Upper lobe of right lung (tissue), 1 donor: ENCODE results near the gene ATP2B3. TPM values are rescaled to one million over a fixed set of nuclear protein-coding genes. Genes with fewer than 3 reads are reported as not detected.

ENCODE experiments used
- ATAC-seq: fragments of 200-7000 bp; cut with Tn5 transposase; one replicate; pipeline ENCODE4 v1.9.1; 2020; ENCODE audit warnings: mild to moderate bottlenecking, moderate library complexity
- DNase-seq: peaks from one replicate; pipeline ENCODE4 v3.0.0-alpha.2; 2020
- H3K27ac ChIP-seq: fragments of 200-600 bp; one replicate; pipeline ENCODE4 v1.8.0; 2022
- H3K27me3 ChIP-seq: fragments of 200-600 bp; one replicate; pipeline ENCODE4 v1.8.0; 2022; ENCODE audit warnings: mild to moderate bottlenecking
- H3K36me3 ChIP-seq: fragments of 200-600 bp; one replicate; pipeline ENCODE4 v1.8.0; 2022
- H3K4me1 ChIP-seq: fragments of 200-600 bp; one replicate; pipeline ENCODE4 v1.8.0; 2022
- H3K4me3 ChIP-seq: fragments of 200-600 bp; one replicate; pipeline ENCODE4 v1.8.0; 2022; ENCODE audit warnings: mild to moderate bottlenecking
- H3K9me3 ChIP-seq: fragments of 200-600 bp; one replicate; pipeline ENCODE4 v1.8.0; 2022
- CTCF ChIP-seq: fragments of 200-600 bp; IDR thresholded peaks from one replicate; pipeline ENCODE4 v1.8.0; 2022; ENCODE audit warnings: antibody characterized with exemption
- intact Hi-C: fragments of 100-400 bp; cut with DNase I; formaldehyde crosslinking; loops from one replicate; pipeline ENCODE4 v1.11.0; 2022
- total RNA-seq: library from RNA; stranded (reverse); fragmentation: NEBNext Ultra II Directional; extraction: Animal tissue kit (Norgen Biotek cat#: 25700); gene quantifications from one replicate; pipeline ENCODE4 v1.2.1, GENCODE V29; 2021
- donor health status: DM: no; HTN: yes; CAD: no; lungs with severe emphysema.

The ATP2B3 gene
- total RNA-seq, 1 donor from 2014 or later, result not detected

- no peak for TF ChIP-seq CTCF
- no peaks in the 10 kb centered on the region for H3K36me3 ChIP-seq
- no peak overlapping the region for H3K27ac ChIP-seq
- intact Hi-C loops, result no loop called here
- no peak for ATAC-seq
- no peak for DNase-seq
- no peaks in the 10 kb centered on the region for H3K4me1 ChIP-seq
- no peaks in the 10 kb centered on the region for H3K27me3 ChIP-seq
- H3K4me3 ChIP-seq, result no peak overlapping the region
- no peaks in the 10 kb centered on the region for H3K9me3 ChIP-seq
Observed at GRCh38 chrX:153578889-153579288, 61.4 kb downstream of the ATP2B3 start.

- no peak for ATAC-seq
- TF ChIP-seq CTCF, result no peak
- H3K36me3 ChIP-seq, result no peaks in the 10 kb centered on the region
- H3K27ac ChIP-seq, result no peak overlapping the region
- no peak for DNase-seq
- intact Hi-C loops, result no loop called here
- H3K4me1 ChIP-seq, result no peaks in the 10 kb centered on the region
- no peaks in the 10 kb centered on the region for H3K27me3 ChIP-seq
- H3K9me3 ChIP-seq, result no peaks in the 10 kb centered on the region
- H3K4me3 ChIP-seq, result no peak overlapping the region
Observed at GRCh38 chrX:153580700-153581386, 63.4 kb downstream of the ATP2B3 start.

GRCh38 chrX:153582896-153583295 lies 65.5 kb downstream of the ATP2B3 start:
- DNase-seq (no peak), ATAC-seq (peak; percentile 73)
- Histone ChIP-seq H3K27ac (no peak overlapping the region), H3K9me3 (no peaks in the 10 kb centered on the region), H3K36me3 (no peaks in the 10 kb centered on the region), H3K27me3 (no peaks in the 10 kb centered on the region), H3K4me3 (no peak overlapping the region), H3K4me1 (no peaks in the 10 kb centered on the region)
- no peak for TF ChIP-seq CTCF
- intact Hi-C loops, result no loop called here

- Histone ChIP-seq H3K36me3 (no peaks in the 10 kb centered on the region), H3K9me3 (no peaks in the 10 kb centered on the region), H3K4me1 (no peaks in the 10 kb centered on the region), H3K27ac (no peak overlapping the region), H3K27me3 (no peaks in the 10 kb centered on the region), H3K4me3 (no peak overlapping the region)
- no peak for DNase-seq
- TF ChIP-seq CTCF, result no peak
- ATAC-seq, result no peak
- intact Hi-C loops, result no loop called here
Observed at GRCh38 chrX:153583433-153583832, 66.0 kb downstream of the ATP2B3 start.

GRCh38 chrX:153585827-153586226 lies 68.4 kb downstream of the ATP2B3 start:
- Histone ChIP-seq H3K27ac (no peak overlapping the region), H3K27me3 (no peaks in the 10 kb centered on the region), H3K4me3 (no peak overlapping the region), H3K4me1 (no peaks in the 10 kb centered on the region), H3K36me3 (no peaks in the 10 kb centered on the region), H3K9me3 (no peaks in the 10 kb centered on the region)
- TF ChIP-seq CTCF, result no peak
- DNase-seq (no peak), ATAC-seq (no peak)
- intact Hi-C loops, result no loop called here

- no peaks in the 10 kb centered on the region for H3K9me3 ChIP-seq
- intact Hi-C loops, result no loop called here
- DNase-seq, result no peak
- no peaks in the 10 kb centered on the region for H3K27me3 ChIP-seq
- ATAC-seq, result no peak
- H3K4me3 ChIP-seq, result no peak overlapping the region
- H3K4me1 ChIP-seq, result no peaks in the 10 kb centered on the region
- H3K36me3 ChIP-seq, result no peaks in the 10 kb centered on the region
- no peak for TF ChIP-seq CTCF
- no peak overlapping the region for H3K27ac ChIP-seq
Observed at GRCh38 chrX:153587342-153587741, 69.9 kb downstream of the ATP2B3 start.
